ENCODE measurements around the gene SLC5A10. TPM values are rescaled to one million over a fixed set of nuclear protein-coding genes. Genes with fewer than 3 reads are reported as not detected.

The SLC5A10 gene
- total and polyA plus RNA-seq, 2 experiments from 2014 or later = 0.10 TPM; not detected in 1

DNA sequence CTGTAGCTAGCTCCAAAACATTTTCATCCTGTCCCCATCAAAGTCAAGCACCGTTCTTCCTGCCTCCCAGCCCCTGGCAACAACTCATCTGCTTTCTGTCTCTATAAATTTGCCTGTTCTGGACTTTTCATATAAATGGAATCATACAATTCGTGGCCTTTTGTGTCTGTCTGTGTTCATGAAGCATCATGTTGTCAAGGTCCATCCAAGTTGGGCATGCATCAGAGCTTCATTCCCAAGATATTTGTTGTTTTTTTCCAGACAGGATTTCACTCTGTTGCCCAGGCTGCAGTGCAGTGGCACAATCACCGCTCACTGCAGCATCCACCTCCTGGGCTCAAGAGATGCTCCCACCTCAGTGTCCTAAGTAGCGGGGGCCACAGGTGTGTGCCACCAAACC is 5.9 kb downstream of the SLC5A10 start:
- H3K27ac Mint-ChIP-seq = no peak overlapping the region
- Histone ChIP-seq H3K79me2 (replicated peaks; ENCODE audit: insufficient read depth) (no peaks in the 10 kb centered on the region), H3K4me3 (no peak overlapping the region), H3K9me2 (ENCODE audit: insufficient read depth) (no peaks in the 10 kb centered on the region), H2AFZ (no peak overlapping the region), H3K4me1 (ENCODE audit: insufficient read depth) (no peaks in the 10 kb centered on the region; the same call in 1 of the 2 replicates), H3K4me2 (no peak overlapping the region), H3K36me3 (ENCODE audit: insufficient read depth) (no peaks in the 10 kb centered on the region), H4K20me1 (replicated peaks; ENCODE audit: insufficient read depth) (no peaks in the 10 kb centered on the region), H3K27ac (ENCODE audit: low read depth) (no peak overlapping the region), H3F3A (replicated peaks; ENCODE audit: low read depth) (no peaks in the 10 kb centered on the region), H3K27me3 (ENCODE audit: insufficient read depth) (no peaks in the 10 kb centered on the region)
- H3K4me3 Mint-ChIP-seq = no peak overlapping the region
- ATAC-seq (no peak), DNase-seq (ENCODE audit: low spot score) (no peak)
- TF ChIP-seq ZNF114 (CRISPR knock-in tag; IDR thresholded peaks at IDR 0.05) (no peak), ZNF331 (CRISPR knock-in tag; IDR thresholded peaks at IDR 0.05; ENCODE audit: low read depth) (no peak), CREB1 (CRISPR knock-in tag; IDR thresholded peaks at IDR 0.05; ENCODE audit: low read depth) (no peak), POLR2AphosphoS5 (IDR thresholded peaks at IDR 0.05; ENCODE audit: low read depth) (no peak), EZH2 (IDR thresholded peaks at IDR 0.05; ENCODE audit: low read depth, unreplicated experiment) (no peak), EZH2phosphoT487 (IDR thresholded peaks at IDR 0.05; ENCODE audit: unreplicated experiment) (no peak)
- H3K27me3 Mint-ChIP-seq (ENCODE audit: insufficient read depth, low read depth, poor library complexity) = peaks cover 11% of the 10 kb centered on the region
- peaks cover 7% of the 10 kb centered on the region for H3K4me1 Mint-ChIP-seq
- no peaks in the 10 kb centered on the region for H3K9me3 Mint-ChIP-seq
- no peaks in the 10 kb centered on the region for H3K36me3 Mint-ChIP-seq (ENCODE audit: low read depth)

DNA sequence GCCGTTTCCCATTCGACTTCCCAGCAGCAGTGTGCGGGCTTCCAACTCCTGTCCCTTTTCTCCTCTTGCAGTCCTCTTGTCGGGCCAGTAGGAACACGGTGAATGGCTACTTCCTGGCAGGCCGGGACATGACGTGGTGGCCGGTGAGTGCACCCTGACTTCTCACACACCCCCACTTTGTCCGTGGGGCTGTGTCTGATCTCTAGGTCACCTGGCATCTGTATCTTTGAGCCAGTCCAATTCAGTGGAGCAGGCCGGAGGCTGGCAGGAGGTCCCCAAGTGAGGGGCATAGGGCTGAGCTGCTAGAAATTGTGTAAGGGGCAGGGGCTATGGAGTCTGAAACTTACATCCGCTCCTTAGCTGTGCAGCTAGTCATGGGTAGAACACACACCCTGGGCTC is 6.6 kb downstream of the SLC5A10 start:
- Histone ChIP-seq H3K36me3 (ENCODE audit: insufficient read depth) (no peaks in the 10 kb centered on the region), H4K20me1 (replicated peaks; ENCODE audit: insufficient read depth) (no peaks in the 10 kb centered on the region), H3K9me2 (ENCODE audit: insufficient read depth) (no peaks in the 10 kb centered on the region), H3K4me1 (ENCODE audit: insufficient read depth) (no peaks in the 10 kb centered on the region; the same call in 1 of the 2 replicates), H3K4me2 (no peak overlapping the region), H2AFZ (no peak overlapping the region), H3K27ac (ENCODE audit: low read depth) (no peak overlapping the region), H3K27me3 (ENCODE audit: insufficient read depth) (no peaks in the 10 kb centered on the region), H3F3A (replicated peaks; ENCODE audit: low read depth) (no peaks in the 10 kb centered on the region), H3K79me2 (replicated peaks; ENCODE audit: insufficient read depth) (no peaks in the 10 kb centered on the region), H3K4me3 (no peak overlapping the region)
- no peak overlapping the region for H3K4me3 Mint-ChIP-seq
- peaks cover 11% of the 10 kb centered on the region for H3K27me3 Mint-ChIP-seq (ENCODE audit: insufficient read depth, low read depth, poor library complexity)
- H3K27ac Mint-ChIP-seq = no peak overlapping the region
- no peak for TF ChIP-seq STAT1 (IDR thresholded peaks at IDR 0.05; ENCODE audit: unreplicated experiment)
- no peak for TF ChIP-seq ZNF331 (CRISPR knock-in tag; IDR thresholded peaks at IDR 0.05; ENCODE audit: low read depth)
- no peak for TF ChIP-seq POLR2AphosphoS5 (IDR thresholded peaks at IDR 0.05; ENCODE audit: low read depth)
- TF ChIP-seq REST (IDR thresholded peaks at IDR 0.05; ENCODE audit: unreplicated experiment) = no peak
- no peak for TF ChIP-seq ZNF114 (CRISPR knock-in tag; IDR thresholded peaks at IDR 0.05)
- no peak for TF ChIP-seq NANOG (IDR thresholded peaks at IDR 0.05; ENCODE audit: borderline replicate concordance)
- no peak for TF ChIP-seq JUNB (IDR thresholded peaks at IDR 0.05; ENCODE audit: unreplicated experiment)
- TF ChIP-seq CTCF (conservative IDR thresholded peaks at IDR 0.05; ENCODE audit: low read depth in 2 of 2) = no peak
- TF ChIP-seq CREB1 (CRISPR knock-in tag; IDR thresholded peaks at IDR 0.05; ENCODE audit: low read depth) = no peak
- peaks cover 7% of the 10 kb centered on the region for H3K4me1 Mint-ChIP-seq
- no peaks in the 10 kb centered on the region for H3K36me3 Mint-ChIP-seq (ENCODE audit: low read depth)
- DNase-seq (ENCODE audit: low spot score) (no peak), ATAC-seq (no peak)
- H3K9me3 Mint-ChIP-seq = no peaks in the 10 kb centered on the region

Data from GM23338 (cell line).